ENCODE data around the gene PCDHGA9.
A peak's percentile ranks its signal among the peaks of the same experiment; 100 is the strongest.
"Not testable (repeated sequence)": the region's sequence is repeated elsewhere in the genome, so short reads cannot be mapped to it uniquely, and the experiment has no call there.

The PCDHGA9 gene

GRCh38 chr5:141414548-141415274 lies 12.1 kb downstream of the PCDHGA9 start:
- DNase-seq (ENCODE audit: low read depth), result not testable (repeated sequence)

GRCh38 chr5:141415275-141415618 lies 12.7 kb downstream of the PCDHGA9 start:
- not testable (repeated sequence) for DNase-seq (ENCODE audit: low read depth)

- peak; percentile 75 for DNase-seq (ENCODE audit: low read depth)
These were observed 15.1 kb downstream of the PCDHGA9 start, which contains the start of gene PCDHGB7 for GRCh38 chr5:141417494-141418172. Gene PCDHGB7 (plus strand): TSS chr5:141417677. CDS start chr5:141417860, 183 bp downstream.

GRCh38 chr5:141419074-141419880 lies 16.7 kb downstream of the PCDHGA9 start:
- no peak for DNase-seq (ENCODE audit: low read depth)

- peak; percentile 36 for DNase-seq (ENCODE audit: low read depth)
These were observed 18.4 kb downstream of the PCDHGA9 start, which contains the start of gene PCDHGA11 for GRCh38 chr5:141420855-141421488. Gene PCDHGA11 (plus strand): TSS chr5:141421051. CDS start chr5:141421228, 177 bp downstream.

- DNase-seq (ENCODE audit: low read depth), result no peak
These were observed 18.9 kb downstream of the PCDHGA9 start for GRCh38 chr5:141421489-141421855.

GRCh38 chr5:141422742-141423291 lies 20.2 kb downstream of the PCDHGA9 start:
- DNase-seq (ENCODE audit: low read depth), result no peak

GRCh38 chr5:141427783-141428426 lies 25.3 kb downstream of the PCDHGA9 start:
- DNase-seq (ENCODE audit: low read depth), result no peak

GRCh38 chr5:141430332-141431113 lies 27.9 kb downstream of the PCDHGA9 start, which contains the start of gene PCDHGA12:
Gene PCDHGA12 (plus strand): TSS chr5:141430507. CDS start chr5:141430760, 253 bp downstream.
- DNase-seq (ENCODE audit: low read depth), result peak; percentile 87

- no peak for DNase-seq (ENCODE audit: low read depth)
These were observed 28.7 kb downstream of the PCDHGA9 start for GRCh38 chr5:141431286-141431685.

- DNase-seq (ENCODE audit: low read depth), result not testable (repeated sequence)
These were observed 29.7 kb downstream of the PCDHGA9 start for GRCh38 chr5:141432308-141432707.

- not testable (repeated sequence) for DNase-seq (ENCODE audit: low read depth)
These were observed 30.1 kb downstream of the PCDHGA9 start for GRCh38 chr5:141432726-141433125.

GRCh38 chr5:141434006-141434405 lies 31.4 kb downstream of the PCDHGA9 start:
- DNase-seq (ENCODE audit: low read depth), result no peak

- DNase-seq (ENCODE audit: low read depth), result no peak
These were observed 34.6 kb downstream of the PCDHGA9 start for GRCh38 chr5:141437221-141437620.

GRCh38 chr5:141439411-141440141 lies 37.0 kb downstream of the PCDHGA9 start:
- DNase-seq (ENCODE audit: low read depth), result no peak

- DNase-seq (ENCODE audit: low read depth), result no peak
These were observed 37.8 kb downstream of the PCDHGA9 start for GRCh38 chr5:141440341-141440740.

GRCh38 chr5:141441571-141442170 lies 39.1 kb downstream of the PCDHGA9 start:
- no peak for DNase-seq (ENCODE audit: low read depth)

Measured in fibroblast of gingiva (primary cell).